ENCODE measurements around the gene MAST4. TPM values are rescaled to one million over a fixed set of nuclear protein-coding genes. Genes with fewer than 3 reads are reported as not detected.

MAST4 gene
- total RNA-seq, 4 donors from 2014 or later: 8.2 to 203 (median 35.5) TPM

- H3K4me3 ChIP-seq: no peak overlapping the region
- no peaks in the 10 kb centered on the region for H3K27me3 ChIP-seq
- no peak for TF ChIP-seq POLR2A (IDR thresholded peaks at IDR 0.05)
- TF ChIP-seq, protein P1, sequence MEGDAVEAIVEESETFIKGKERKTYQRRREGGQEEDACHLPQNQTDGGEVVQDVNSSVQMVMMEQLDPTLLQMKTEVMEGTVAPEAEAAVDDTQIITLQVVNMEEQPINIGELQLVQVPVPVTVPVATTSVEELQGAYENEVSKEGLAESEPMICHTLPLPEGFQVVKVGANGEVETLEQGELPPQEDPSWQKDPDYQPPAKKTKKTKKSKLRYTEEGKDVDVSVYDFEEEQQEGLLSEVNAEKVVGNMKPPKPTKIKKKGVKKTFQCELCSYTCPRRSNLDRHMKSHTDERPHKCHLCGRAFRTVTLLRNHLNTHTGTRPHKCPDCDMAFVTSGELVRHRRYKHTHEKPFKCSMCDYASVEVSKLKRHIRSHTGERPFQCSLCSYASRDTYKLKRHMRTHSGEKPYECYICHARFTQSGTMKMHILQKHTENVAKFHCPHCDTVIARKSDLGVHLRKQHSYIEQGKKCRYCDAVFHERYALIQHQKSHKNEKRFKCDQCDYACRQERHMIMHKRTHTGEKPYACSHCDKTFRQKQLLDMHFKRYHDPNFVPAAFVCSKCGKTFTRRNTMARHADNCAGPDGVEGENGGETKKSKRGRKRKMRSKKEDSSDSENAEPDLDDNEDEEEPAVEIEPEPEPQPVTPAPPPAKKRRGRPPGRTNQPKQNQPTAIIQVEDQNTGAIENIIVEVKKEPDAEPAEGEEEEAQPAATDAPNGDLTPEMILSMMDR (IDR thresholded peaks at IDR 0.05): no peak
- no peaks in the 10 kb centered on the region for H3K36me3 ChIP-seq
- no peak overlapping the region for H3K27ac ChIP-seq
- H3K9me3 ChIP-seq: no peaks in the 10 kb centered on the region
- intact Hi-C loops (cut with DNase I; ENCODE audit: low total_unique reads): no loop called here
- H3K4me1 ChIP-seq: no peaks in the 10 kb centered on the region
- no peak for DNase-seq
These were observed 181.7 kb downstream of the MAST4 start for GRCh38 chr5:66777868-66778267.

- Histone ChIP-seq H3K4me3 (no peak overlapping the region), H3K36me3 (no peaks in the 10 kb centered on the region), H3K9me3 (no peaks in the 10 kb centered on the region), H3K27me3 (no peaks in the 10 kb centered on the region), H3K27ac (no peak overlapping the region), H3K4me1 (no peaks in the 10 kb centered on the region)
- no peak for TF ChIP-seq POLR2A (IDR thresholded peaks at IDR 0.05)
- TF ChIP-seq, protein P1 (IDR thresholded peaks at IDR 0.05): no peak
- intact Hi-C loops (cut with DNase I; ENCODE audit: low total_unique reads): no loop called here
- no peak for DNase-seq
These were observed 183.3 kb downstream of the MAST4 start for GRCh38 chr5:66779528-66779927.

DNA sequence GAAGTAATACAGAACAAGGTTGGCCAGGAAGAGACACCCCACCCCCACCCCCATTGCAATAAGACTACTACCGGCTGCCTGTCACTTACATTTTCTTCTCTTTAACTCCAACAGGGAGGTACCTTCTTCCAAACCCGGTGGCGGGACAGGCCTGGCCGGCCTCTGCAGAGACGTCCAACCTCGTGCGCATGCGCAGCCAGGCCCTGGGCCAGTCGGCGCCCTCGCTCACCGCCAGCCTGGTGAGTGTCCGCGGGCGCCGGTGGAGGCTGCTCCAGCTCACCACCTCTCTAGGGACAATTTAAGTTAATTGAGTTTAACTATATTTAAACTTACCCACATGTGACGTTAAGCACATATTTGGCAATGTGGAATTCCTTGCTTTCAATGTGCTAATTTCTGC, 192.4 kb downstream of the MAST4 start:
- intact Hi-C loops (cut with DNase I; ENCODE audit: low total_unique reads): no loop called here
- no peak for DNase-seq

DNA sequence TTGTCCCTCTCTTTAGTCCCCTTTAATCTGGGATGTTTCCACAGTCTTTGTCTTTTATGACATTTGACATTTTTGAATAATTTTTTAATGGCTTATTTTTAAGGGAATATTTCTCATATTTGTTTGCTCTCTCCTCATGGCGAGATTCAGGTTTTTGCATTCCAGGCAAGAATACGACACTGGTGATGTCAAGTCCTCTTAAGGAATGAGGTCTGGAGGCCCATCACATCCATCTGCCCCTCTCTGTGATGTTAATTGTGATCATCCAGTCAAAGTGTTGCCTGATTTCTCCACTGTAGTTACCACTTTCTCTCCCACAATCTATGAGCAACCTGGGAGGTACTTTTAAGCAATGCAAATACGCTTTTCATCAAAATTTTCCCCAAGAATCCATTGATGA, 193.2 kb downstream of the MAST4 start:
- Histone ChIP-seq H3K4me3 (no peak overlapping the region), H3K9me3 (no peaks in the 10 kb centered on the region), H3K27me3 (no peaks in the 10 kb centered on the region), H3K27ac (no peak overlapping the region), H3K36me3 (no peaks in the 10 kb centered on the region), H3K4me1 (no peaks in the 10 kb centered on the region)
- no peak for DNase-seq
- intact Hi-C loops (cut with DNase I; ENCODE audit: low total_unique reads): no loop called here
- no peak for TF ChIP-seq POLR2A (IDR thresholded peaks at IDR 0.05)
- TF ChIP-seq, protein P1 (IDR thresholded peaks at IDR 0.05): no peak

More for the DNA sequence above, 192.4 kb downstream of the MAST4 start:
- no peak overlapping the region for H3K27ac ChIP-seq
- no peak for TF ChIP-seq POLR2A (IDR thresholded peaks at IDR 0.05)
- TF ChIP-seq, protein P1 (IDR thresholded peaks at IDR 0.05): no peak
- H3K4me1 ChIP-seq: no peaks in the 10 kb centered on the region
- no peak overlapping the region for H3K4me3 ChIP-seq
- no peaks in the 10 kb centered on the region for H3K27me3 ChIP-seq
- H3K9me3 ChIP-seq: no peaks in the 10 kb centered on the region
- H3K36me3 ChIP-seq: no peaks in the 10 kb centered on the region

DNA sequence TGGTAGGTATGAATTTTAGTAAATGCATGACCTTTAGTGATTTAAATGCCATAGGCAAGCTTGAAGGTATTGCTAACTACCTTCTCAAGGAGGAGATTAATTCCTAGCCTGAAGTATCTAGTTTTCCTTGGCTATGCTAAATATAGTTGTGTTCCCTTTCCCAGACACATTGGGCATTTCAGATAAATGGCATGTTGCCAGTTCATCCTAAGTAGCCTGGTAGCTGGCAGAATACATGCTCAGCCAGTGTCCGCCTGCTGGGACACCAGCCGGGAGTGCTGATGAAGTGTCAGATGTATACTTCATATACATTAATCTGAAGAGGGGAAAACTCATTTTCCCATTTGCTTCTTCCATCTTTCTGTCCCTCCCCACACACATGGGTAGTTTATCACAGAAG, 196.9 kb downstream of the MAST4 start:
- Histone ChIP-seq H3K27me3 (no peaks in the 10 kb centered on the region), H3K9me3 (no peaks in the 10 kb centered on the region)
- intact Hi-C loops (cut with DNase I; ENCODE audit: low total_unique reads): no loop called here

More for the DNA sequence above, 196.9 kb downstream of the MAST4 start:
- Histone ChIP-seq H3K4me3 (no peak overlapping the region), H3K4me1 (no peaks in the 10 kb centered on the region), H3K36me3 (no peaks in the 10 kb centered on the region), H3K27ac (no peak overlapping the region)
- TF ChIP-seq, protein P1 (IDR thresholded peaks at IDR 0.05): no peak
- no peak for TF ChIP-seq POLR2A (IDR thresholded peaks at IDR 0.05)
- no peak for DNase-seq

All from uterus (tissue), 4 donors.